ENCODE data around the gene RASGEF1C.

Gene RASGEF1C

GRCh38 chr5:180096616-180097015 is 112.4 kb downstream of the RASGEF1C start:
- no peak overlapping the region for H3K4me3 ChIP-seq (ENCODE audit: low read depth in 1 of 2, low read length in 1 of 2)
- no peaks in the 10 kb centered on the region for H3K9me3 ChIP-seq
- TF ChIP-seq CTCF (IDR thresholded peaks at IDR 0.05): no peak
- H3K36me3 ChIP-seq: no peaks in the 10 kb centered on the region
- no peaks in the 10 kb centered on the region for H3K4me1 ChIP-seq (ENCODE audit: control insufficient read depth in 1 of 2, insufficient read depth in 1 of 2, low read depth in 1 of 2, low read length in 1 of 2)
- H3K27me3 ChIP-seq: peaks cover 8% of the 10 kb centered on the region
- no peak overlapping the region for H3K27ac ChIP-seq

- H3K9me3 ChIP-seq: no peaks in the 10 kb centered on the region
- H3K4me1 ChIP-seq (ENCODE audit: control insufficient read depth in 1 of 2, insufficient read depth in 1 of 2, low read depth in 1 of 2, low read length in 1 of 2): peaks cover 0 to 5% of the 10 kb centered on the region in 2 experiments
- TF ChIP-seq CTCF (IDR thresholded peaks at IDR 0.05): no peak
- H3K36me3 ChIP-seq: no peaks in the 10 kb centered on the region
- H3K27ac ChIP-seq: no peak overlapping the region
- no peak overlapping the region for H3K4me3 ChIP-seq (ENCODE audit: low read depth in 1 of 2, low read length in 1 of 2)
- H3K27me3 ChIP-seq: peaks cover 18% of the 10 kb centered on the region
These were observed 113.5 kb downstream of the RASGEF1C start for GRCh38 chr5:180095545-180095944.

GRCh38 chr5:180093651-180094382 is 115.2 kb downstream of the RASGEF1C start:
- H3K27me3 ChIP-seq: peaks cover 33% of the 10 kb centered on the region
- H3K4me3 ChIP-seq (ENCODE audit: low read depth in 1 of 2, low read length in 1 of 2): no peak overlapping the region
- H3K4me1 ChIP-seq (ENCODE audit: control insufficient read depth in 1 of 2, insufficient read depth in 1 of 2, low read depth in 1 of 2, low read length in 1 of 2): peaks cover 5 to 12% of the 10 kb centered on the region in 2 experiments
- no peak overlapping the region for H3K27ac ChIP-seq
- no peaks in the 10 kb centered on the region for H3K9me3 ChIP-seq
- TF ChIP-seq CTCF (IDR thresholded peaks at IDR 0.05): no peak
- no peaks in the 10 kb centered on the region for H3K36me3 ChIP-seq

GRCh38 chr5:180093241-180093640 is 115.8 kb downstream of the RASGEF1C start:
- Histone ChIP-seq H3K4me1 (ENCODE audit: control insufficient read depth in 1 of 2, insufficient read depth in 1 of 2, low read depth in 1 of 2, low read length in 1 of 2) (peaks cover 5 to 12% of the 10 kb centered on the region in 2 experiments), H3K4me3 (ENCODE audit: low read depth in 1 of 2, low read length in 1 of 2) (no peak overlapping the region), H3K9me3 (no peaks in the 10 kb centered on the region), H3K27ac (no peak overlapping the region), H3K27me3 (peaks cover 33% of the 10 kb centered on the region), H3K36me3 (no peaks in the 10 kb centered on the region)
- TF ChIP-seq CTCF (IDR thresholded peaks at IDR 0.05): no peak

- no peaks in the 10 kb centered on the region for H3K36me3 ChIP-seq
- H3K4me3 ChIP-seq (ENCODE audit: low read depth in 1 of 2, low read length in 1 of 2): peak overlapping the region in 1 of 2 experiments; percentile 59
- no peaks in the 10 kb centered on the region for H3K9me3 ChIP-seq
- H3K4me1 ChIP-seq (ENCODE audit: control insufficient read depth in 1 of 2, insufficient read depth in 1 of 2, low read depth in 1 of 2, low read length in 1 of 2): peaks cover 5 to 12% of the 10 kb centered on the region in 2 experiments
- peaks cover 33% of the 10 kb centered on the region for H3K27me3 ChIP-seq
- TF ChIP-seq CTCF (IDR thresholded peaks at IDR 0.05): no peak
- no peak overlapping the region for H3K27ac ChIP-seq
These were observed 118.1 kb downstream of the RASGEF1C start for GRCh38 chr5:180090769-180091546.
